NCI-H1105 treated with DMSO at 0.1 percent for 48 hours (cell line): ENCODE measurements around the gene CACNA2D3.

Experiments
- DNase-seq: peaks from one replicate; lab custom pipeline; 2025; lab: John Stamatoyannopoulos, UW

Gene CACNA2D3

GRCh38 chr3:55007971-55008370 is 885.6 kb downstream of the CACNA2D3 start:
- DNase-seq: no peak

GRCh38 chr3:55009372-55009771 is 887.0 kb downstream of the CACNA2D3 start:
- no peak for DNase-seq

- no peak for DNase-seq
Observed at GRCh38 chr3:55012091-55012490, 889.7 kb downstream of the CACNA2D3 start.

GRCh38 chr3:55013145-55013925 is 891.0 kb downstream of the CACNA2D3 start:
- no peak for DNase-seq

- DNase-seq: no peak
Observed at GRCh38 chr3:55014081-55014480, 891.7 kb downstream of the CACNA2D3 start.

- DNase-seq: peak; percentile 2
Observed at GRCh38 chr3:55014906-55015305, 892.6 kb downstream of the CACNA2D3 start.

GRCh38 chr3:55017876-55018275 is 895.5 kb downstream of the CACNA2D3 start:
- no peak for DNase-seq

- no peak for DNase-seq
Observed at GRCh38 chr3:55030938-55031337, 908.6 kb downstream of the CACNA2D3 start.

GRCh38 chr3:55036883-55037577 is 914.7 kb downstream of the CACNA2D3 start:
- no peak for DNase-seq

GRCh38 chr3:55042591-55042990 is 920.2 kb downstream of the CACNA2D3 start:
- no peak for DNase-seq

GRCh38 chr3:55044486-55044885 is 922.1 kb downstream of the CACNA2D3 start:
- DNase-seq: no peak

- DNase-seq: no peak
Observed at GRCh38 chr3:55059027-55059629, 936.8 kb downstream of the CACNA2D3 start.

- DNase-seq: no peak
Observed at GRCh38 chr3:55060896-55061719, 938.8 kb downstream of the CACNA2D3 start.

GRCh38 chr3:55061720-55062034 is 939.3 kb downstream of the CACNA2D3 start:
- no peak for DNase-seq

- DNase-seq: no peak
Observed at GRCh38 chr3:55064164-55064563, 941.8 kb downstream of the CACNA2D3 start.

- no peak for DNase-seq
Observed at GRCh38 chr3:55065331-55065730, 943.0 kb downstream of the CACNA2D3 start.

- no peak for DNase-seq
Observed at GRCh38 chr3:55066551-55067047, 944.2 kb downstream of the CACNA2D3 start.

- peak; percentile 0 for DNase-seq
Observed at GRCh38 chr3:55069950-55070349, 947.6 kb downstream of the CACNA2D3 start.

- no peak for DNase-seq
Observed at GRCh38 chr3:55074796-55075195, 952.4 kb downstream of the CACNA2D3 start.

GRCh38 chr3:55075846-55076245 is 953.5 kb downstream of the CACNA2D3 start:
- DNase-seq: no peak

- no peak for DNase-seq
Observed at GRCh38 chr3:55077726-55078125, 955.4 kb downstream of the CACNA2D3 start.

- DNase-seq: no peak
Observed at GRCh38 chr3:55078876-55079275, 956.5 kb downstream of the CACNA2D3 start.
